ENCODE results near the gene ZRANB3. TPM values are rescaled to one million over a fixed set of nuclear protein-coding genes. Genes with fewer than 3 reads are reported as not detected.

The ZRANB3 gene
- total RNA-seq, 6 donors from 2014 or later, result 1.00 to 4.0 (median 2.0) TPM

DNA sequence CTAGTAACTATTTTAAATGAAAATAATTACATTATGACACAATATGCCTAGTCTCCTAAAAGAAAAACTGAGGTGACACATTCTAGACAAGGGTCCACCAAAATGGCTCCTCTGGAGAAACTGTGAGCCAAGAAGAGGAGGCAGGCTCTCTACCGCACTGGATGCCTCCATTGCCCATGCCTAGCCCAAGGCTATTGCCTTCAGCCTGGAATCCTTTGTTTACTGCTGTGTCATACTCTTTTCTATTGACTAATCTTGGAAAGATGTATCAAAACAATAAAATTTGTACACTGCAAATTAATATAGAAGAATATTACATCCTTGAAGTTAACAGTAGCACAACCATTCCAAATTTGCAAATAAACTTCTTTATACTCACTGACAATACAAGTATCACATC is 311.8 kb downstream of the ZRANB3 start:
- 96 to 100% methylated on average over 1 of the region's 1 CpG for WGBS, 2 donors
- DNase-seq (no peak), ATAC-seq (ENCODE audit: low FRiP score in 2 of 2) (no peak)
- H3K27ac ChIP-seq, result no peak overlapping the region
- H3K4me1 ChIP-seq, result no peaks in the 10 kb centered on the region
- no peak overlapping the region for H3K4me3 ChIP-seq
- H3K27me3 ChIP-seq, result no peaks in the 10 kb centered on the region
- TF ChIP-seq EP300 (IDR thresholded peaks at IDR 0.05) (no peak), POLR2AphosphoS5 (IDR thresholded peaks at IDR 0.05) (no peak), POLR2A (IDR thresholded peaks at IDR 0.05) (no peak)
- TF ChIP-seq, protein P1, sequence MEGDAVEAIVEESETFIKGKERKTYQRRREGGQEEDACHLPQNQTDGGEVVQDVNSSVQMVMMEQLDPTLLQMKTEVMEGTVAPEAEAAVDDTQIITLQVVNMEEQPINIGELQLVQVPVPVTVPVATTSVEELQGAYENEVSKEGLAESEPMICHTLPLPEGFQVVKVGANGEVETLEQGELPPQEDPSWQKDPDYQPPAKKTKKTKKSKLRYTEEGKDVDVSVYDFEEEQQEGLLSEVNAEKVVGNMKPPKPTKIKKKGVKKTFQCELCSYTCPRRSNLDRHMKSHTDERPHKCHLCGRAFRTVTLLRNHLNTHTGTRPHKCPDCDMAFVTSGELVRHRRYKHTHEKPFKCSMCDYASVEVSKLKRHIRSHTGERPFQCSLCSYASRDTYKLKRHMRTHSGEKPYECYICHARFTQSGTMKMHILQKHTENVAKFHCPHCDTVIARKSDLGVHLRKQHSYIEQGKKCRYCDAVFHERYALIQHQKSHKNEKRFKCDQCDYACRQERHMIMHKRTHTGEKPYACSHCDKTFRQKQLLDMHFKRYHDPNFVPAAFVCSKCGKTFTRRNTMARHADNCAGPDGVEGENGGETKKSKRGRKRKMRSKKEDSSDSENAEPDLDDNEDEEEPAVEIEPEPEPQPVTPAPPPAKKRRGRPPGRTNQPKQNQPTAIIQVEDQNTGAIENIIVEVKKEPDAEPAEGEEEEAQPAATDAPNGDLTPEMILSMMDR (IDR thresholded peaks at IDR 0.05), result no peak
- no peaks in the 10 kb centered on the region for H3K9me3 ChIP-seq
- no peaks in the 10 kb centered on the region for H3K36me3 ChIP-seq

DNA sequence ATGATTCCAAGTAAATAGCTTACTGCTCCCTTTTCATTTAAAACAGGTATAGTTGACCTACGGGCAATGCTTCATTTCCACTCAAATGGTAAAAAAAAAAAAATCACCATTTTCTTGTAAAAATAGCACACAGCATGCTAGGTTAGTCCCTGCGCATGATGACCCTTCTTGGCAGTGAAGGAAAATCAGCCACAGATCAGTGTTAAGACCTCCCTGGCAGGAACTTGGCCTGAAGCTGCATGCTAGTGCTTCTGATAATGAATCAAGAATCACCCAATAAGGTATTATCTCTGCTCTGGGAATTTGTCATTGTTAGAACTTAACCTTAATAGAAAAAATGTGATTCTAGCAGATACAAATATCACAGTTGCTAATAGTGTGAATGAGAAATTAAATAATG is 312.6 kb downstream of the ZRANB3 start:
- 94 to 97% methylated on average over 2 of the region's 2 CpGs for WGBS, 2 donors
- DNase-seq, result no peak
- no peak for ATAC-seq (ENCODE audit: low FRiP score in 2 of 2)
- H3K4me1 ChIP-seq, result no peaks in the 10 kb centered on the region
- no peak for TF ChIP-seq POLR2AphosphoS5 (IDR thresholded peaks at IDR 0.05)
- H3K27me3 ChIP-seq, result no peaks in the 10 kb centered on the region
- no peaks in the 10 kb centered on the region for H3K9me3 ChIP-seq
- no peak overlapping the region for H3K4me3 ChIP-seq
- no peaks in the 10 kb centered on the region for H3K36me3 ChIP-seq
- no peak overlapping the region for H3K27ac ChIP-seq

DNA sequence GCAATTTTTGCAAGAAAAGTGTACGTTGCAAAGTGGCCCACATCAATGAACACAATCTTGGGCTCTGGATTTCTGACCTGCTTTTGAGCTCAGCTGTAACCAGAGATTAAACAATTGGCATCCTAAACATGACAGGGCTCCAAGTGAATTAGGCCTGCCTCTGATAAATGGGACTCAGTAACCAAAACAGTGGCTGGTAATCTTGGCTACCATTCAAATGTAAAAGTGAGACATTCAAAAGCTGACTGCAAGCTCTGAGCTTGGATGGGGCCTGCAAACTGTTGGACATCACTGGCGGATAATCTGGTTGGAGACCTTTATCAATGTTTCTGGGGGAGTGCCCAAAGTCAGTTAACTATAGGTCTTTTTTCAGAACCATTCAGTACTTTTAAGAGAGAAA is 318.3 kb downstream of the ZRANB3 start:
- Histone ChIP-seq H3K9me3 (no peaks in the 10 kb centered on the region), H3K36me3 (no peaks in the 10 kb centered on the region), H3K27me3 (no peaks in the 10 kb centered on the region), H3K4me1 (no peaks in the 10 kb centered on the region), H3K27ac (no peak overlapping the region), H3K4me3 (no peak overlapping the region)
- no peak for TF ChIP-seq POLR2AphosphoS5 (IDR thresholded peaks at IDR 0.05)
- TF ChIP-seq EP300 (IDR thresholded peaks at IDR 0.05), result no peak
- TF ChIP-seq, protein P1 (IDR thresholded peaks at IDR 0.05), result no peak
- TF ChIP-seq POLR2A (IDR thresholded peaks at IDR 0.05), result no peak
- ATAC-seq (ENCODE audit: low FRiP score in 2 of 2) (no peak), DNase-seq (no peak)
- WGBS, 2 donors, result 78 to 82% methylated on average over 2 of the region's 2 CpGs

DNA sequence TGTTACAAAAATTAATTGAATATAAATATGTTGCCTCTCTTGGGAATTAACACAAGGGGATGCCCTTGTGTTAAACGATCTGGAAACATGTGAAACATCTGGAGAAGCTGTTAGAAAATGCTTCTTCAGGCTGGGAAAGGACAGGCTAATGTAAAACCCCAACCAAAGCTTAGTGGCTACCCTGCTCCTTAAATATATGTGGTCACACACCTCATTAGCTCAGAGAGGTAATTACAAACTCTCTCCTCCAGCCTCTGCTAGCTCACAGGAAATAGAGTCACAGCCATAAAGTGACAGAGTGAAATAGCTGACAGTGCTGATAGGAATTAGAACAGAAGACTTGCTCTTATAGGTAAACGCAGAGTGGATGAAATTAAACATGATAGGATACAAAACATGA is 323.0 kb downstream of the ZRANB3 start:
- Histone ChIP-seq H3K27ac (no peak overlapping the region), H3K9me3 (no peaks in the 10 kb centered on the region), H3K4me1 (no peaks in the 10 kb centered on the region), H3K36me3 (no peaks in the 10 kb centered on the region), H3K4me3 (no peak overlapping the region), H3K27me3 (no peaks in the 10 kb centered on the region)
- no peak for DNase-seq
- no peak for TF ChIP-seq POLR2A (IDR thresholded peaks at IDR 0.05)
- no peak for TF ChIP-seq POLR2AphosphoS5 (IDR thresholded peaks at IDR 0.05)
- TF ChIP-seq EP300 (IDR thresholded peaks at IDR 0.05), result no peak
- TF ChIP-seq, protein P1 (IDR thresholded peaks at IDR 0.05), result no peak
- WGBS, 2 donors, result 59 to 71% methylated on average over 2 of the region's 2 CpGs
- ATAC-seq (ENCODE audit: low FRiP score in 2 of 2), result no peak

DNA sequence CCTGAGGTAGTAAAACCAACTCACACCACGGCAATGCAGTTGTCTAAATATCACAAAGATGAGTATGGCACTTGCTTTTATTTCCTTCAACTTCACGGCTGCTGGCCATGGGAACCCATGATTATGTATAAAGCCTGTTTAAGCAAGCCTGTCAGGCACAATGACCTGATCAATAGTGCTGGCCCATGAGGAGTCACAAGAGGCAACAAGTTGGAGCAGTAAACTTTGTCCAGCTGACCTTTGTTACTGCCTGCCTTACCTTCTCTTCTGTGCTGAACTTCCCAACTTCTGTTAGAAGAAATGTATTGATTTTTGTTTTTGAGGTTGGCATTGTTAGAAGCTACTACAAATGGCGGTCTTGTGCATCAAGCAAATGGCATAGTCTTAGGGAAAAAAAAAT is 327.1 kb downstream of the ZRANB3 start:
- WGBS, 2 donors, result 92 to 99% methylated on average over 3 of the region's 3 CpGs
- TF ChIP-seq POLR2AphosphoS5 (IDR thresholded peaks at IDR 0.05) (no peak), EP300 (IDR thresholded peaks at IDR 0.05) (no peak), POLR2A (IDR thresholded peaks at IDR 0.05) (no peak)
- TF ChIP-seq, protein P1 (IDR thresholded peaks at IDR 0.05), result no peak
- ATAC-seq (ENCODE audit: low FRiP score in 2 of 2), result no peak

More for the DNA sequence above, 327.1 kb downstream of the ZRANB3 start:
- H3K36me3 ChIP-seq, result no peaks in the 10 kb centered on the region
- no peak overlapping the region for H3K4me3 ChIP-seq
- no peak overlapping the region for H3K27ac ChIP-seq
- no peaks in the 10 kb centered on the region for H3K27me3 ChIP-seq
- no peaks in the 10 kb centered on the region for H3K9me3 ChIP-seq
- no peaks in the 10 kb centered on the region for H3K4me1 ChIP-seq
- no peak for DNase-seq
